ENCODE results near the gene C1orf94. TPM values are rescaled to one million over a fixed set of nuclear protein-coding genes. Genes with fewer than 3 reads are reported as not detected.

Gene C1orf94
- total RNA-seq, 1 experiment from 2014 or later, result 6.0 TPM

GRCh38 chr1:34262023-34262853, 85.5 kb downstream of the C1orf94 start:
- no peaks in the 10 kb centered on the region for H3K9me3 Mint-ChIP-seq
- POLR2A ChIA-PET, result interaction anchor here (1.0 kb wide), 1 partner anchor 95 kb away, joined by 3 read pairs; no protein-coding TSS in a partner anchor

DNA sequence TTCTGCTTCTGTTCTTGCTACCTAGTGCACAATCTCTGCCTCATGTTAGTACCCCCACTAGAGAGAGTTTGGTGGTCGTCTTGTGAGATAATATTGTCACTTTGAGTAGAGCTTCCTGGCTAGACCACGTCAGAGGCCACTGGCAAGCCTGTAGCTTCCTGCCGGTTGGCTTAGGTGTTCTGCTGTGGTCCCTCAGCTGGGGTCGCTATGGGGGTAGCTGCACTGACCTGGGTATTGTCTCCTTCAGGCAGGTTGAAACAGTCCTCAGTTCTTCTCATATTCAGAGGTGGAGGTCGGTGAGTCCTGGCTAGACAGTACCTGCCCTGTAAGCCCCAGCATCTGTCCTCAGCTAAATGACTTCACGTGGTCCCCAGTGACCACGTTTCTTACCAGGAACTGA, 86.2 kb downstream of the C1orf94 start:
- Mint-ChIP-seq H3K9me3 (no peaks in the 10 kb centered on the region), H3K27ac (no peak overlapping the region), H3K4me3 (no peak overlapping the region), H3K27me3 (ENCODE audit: low read depth) (peaks cover 19% of the 10 kb centered on the region), H3K36me3 (no peaks in the 10 kb centered on the region), H3K4me1 (peaks cover 14% of the 10 kb centered on the region)
- no peak for TF ChIP-seq ZNF138 (CRISPR knock-in tag; conservative IDR thresholded peaks at IDR 0.05)
- TF ChIP-seq, protein P1, sequence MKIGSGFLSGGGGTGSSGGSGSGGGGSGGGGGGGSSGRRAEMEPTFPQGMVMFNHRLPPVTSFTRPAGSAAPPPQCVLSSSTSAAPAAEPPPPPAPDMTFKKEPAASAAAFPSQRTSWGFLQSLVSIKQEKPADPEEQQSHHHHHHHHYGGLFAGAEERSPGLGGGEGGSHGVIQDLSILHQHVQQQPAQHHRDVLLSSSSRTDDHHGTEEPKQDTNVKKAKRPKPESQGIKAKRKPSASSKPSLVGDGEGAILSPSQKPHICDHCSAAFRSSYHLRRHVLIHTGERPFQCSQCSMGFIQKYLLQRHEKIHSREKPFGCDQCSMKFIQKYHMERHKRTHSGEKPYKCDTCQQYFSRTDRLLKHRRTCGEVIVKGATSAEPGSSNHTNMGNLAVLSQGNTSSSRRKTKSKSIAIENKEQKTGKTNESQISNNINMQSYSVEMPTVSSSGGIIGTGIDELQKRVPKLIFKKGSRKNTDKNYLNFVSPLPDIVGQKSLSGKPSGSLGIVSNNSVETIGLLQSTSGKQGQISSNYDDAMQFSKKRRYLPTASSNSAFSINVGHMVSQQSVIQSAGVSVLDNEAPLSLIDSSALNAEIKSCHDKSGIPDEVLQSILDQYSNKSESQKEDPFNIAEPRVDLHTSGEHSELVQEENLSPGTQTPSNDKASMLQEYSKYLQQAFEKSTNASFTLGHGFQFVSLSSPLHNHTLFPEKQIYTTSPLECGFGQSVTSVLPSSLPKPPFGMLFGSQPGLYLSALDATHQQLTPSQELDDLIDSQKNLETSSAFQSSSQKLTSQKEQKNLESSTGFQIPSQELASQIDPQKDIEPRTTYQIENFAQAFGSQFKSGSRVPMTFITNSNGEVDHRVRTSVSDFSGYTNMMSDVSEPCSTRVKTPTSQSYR (CRISPR knock-in tag; IDR thresholded peaks at IDR 0.05), result no peak
- TF ChIP-seq TP53 (CRISPR knock-in tag; IDR thresholded peaks at IDR 0.05), result no peak
- TF ChIP-seq TCF7 (CRISPR knock-in tag; IDR thresholded peaks at IDR 0.05; ENCODE audit: low read depth), result no peak
- no peak for ATAC-seq
- no peak for DNase-seq (ENCODE audit: low spot score)
- ChIA-PET POLR2A (interaction anchor here (1.0 kb wide), 1 partner anchor 96 kb away, joined by 3 read pairs; no protein-coding TSS in a partner anchor), CTCF (no interaction called here)

More at GRCh38 chr1:34262023-34262853, 85.5 kb downstream of the C1orf94 start:
- Mint-ChIP-seq H3K27me3 (ENCODE audit: low read depth) (peaks cover 14% of the 10 kb centered on the region; the same call in 1 of the 2 replicates), H3K4me3 (no peak overlapping the region), H3K36me3 (no peaks in the 10 kb centered on the region), H3K27ac (no peak overlapping the region), H3K4me1 (peaks cover 14% of the 10 kb centered on the region)
- CTCF ChIA-PET, result no interaction called here
- no peak for ATAC-seq
- no peak for DNase-seq (ENCODE audit: low spot score)
- no peak for TF ChIP-seq ZNF423 (CRISPR knock-in tag; IDR thresholded peaks at IDR 0.05)
- no peak for TF ChIP-seq JUN (CRISPR knock-in tag; IDR thresholded peaks at IDR 0.05)
- TF ChIP-seq NFATC4 (CRISPR knock-in tag; IDR thresholded peaks at IDR 0.05), result no peak
- no peak for TF ChIP-seq GTF2I (CRISPR knock-in tag; conservative IDR thresholded peaks at IDR 0.05)
- TF ChIP-seq JAZF1 (CRISPR knock-in tag; IDR thresholded peaks at IDR 0.05), result no peak
- TF ChIP-seq, protein P2, sequence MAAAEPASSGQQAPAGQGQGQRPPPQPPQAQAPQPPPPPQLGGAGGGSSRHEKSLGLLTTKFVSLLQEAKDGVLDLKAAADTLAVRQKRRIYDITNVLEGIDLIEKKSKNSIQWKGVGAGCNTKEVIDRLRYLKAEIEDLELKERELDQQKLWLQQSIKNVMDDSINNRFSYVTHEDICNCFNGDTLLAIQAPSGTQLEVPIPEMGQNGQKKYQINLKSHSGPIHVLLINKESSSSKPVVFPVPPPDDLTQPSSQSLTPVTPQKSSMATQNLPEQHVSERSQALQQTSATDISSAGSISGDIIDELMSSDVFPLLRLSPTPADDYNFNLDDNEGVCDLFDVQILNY (CRISPR knock-in tag; IDR thresholded peaks at IDR 0.05), result no peak
- TF ChIP-seq, protein P3, sequence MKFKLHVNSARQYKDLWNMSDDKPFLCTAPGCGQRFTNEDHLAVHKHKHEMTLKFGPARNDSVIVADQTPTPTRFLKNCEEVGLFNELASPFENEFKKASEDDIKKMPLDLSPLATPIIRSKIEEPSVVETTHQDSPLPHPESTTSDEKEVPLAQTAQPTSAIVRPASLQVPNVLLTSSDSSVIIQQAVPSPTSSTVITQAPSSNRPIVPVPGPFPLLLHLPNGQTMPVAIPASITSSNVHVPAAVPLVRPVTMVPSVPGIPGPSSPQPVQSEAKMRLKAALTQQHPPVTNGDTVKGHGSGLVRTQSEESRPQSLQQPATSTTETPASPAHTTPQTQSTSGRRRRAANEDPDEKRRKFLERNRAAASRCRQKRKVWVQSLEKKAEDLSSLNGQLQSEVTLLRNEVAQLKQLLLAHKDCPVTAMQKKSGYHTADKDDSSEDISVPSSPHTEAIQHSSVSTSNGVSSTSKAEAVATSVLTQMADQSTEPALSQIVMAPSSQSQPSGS (CRISPR knock-in tag; IDR thresholded peaks at IDR 0.05; ENCODE audit: borderline replicate concordance, low read depth), result no peak
- TF ChIP-seq E2F4 (CRISPR knock-in tag; IDR thresholded peaks at IDR 0.05; ENCODE audit: borderline replicate concordance, low read depth), result no peak
- TF ChIP-seq NR2C2 (CRISPR knock-in tag; IDR thresholded peaks at IDR 0.05), result no peak
- TF ChIP-seq CREM (CRISPR knock-in tag; IDR thresholded peaks at IDR 0.05), result no peak
- no peak for TF ChIP-seq MAX (CRISPR knock-in tag; IDR thresholded peaks at IDR 0.05)
- TF ChIP-seq, protein P4, sequence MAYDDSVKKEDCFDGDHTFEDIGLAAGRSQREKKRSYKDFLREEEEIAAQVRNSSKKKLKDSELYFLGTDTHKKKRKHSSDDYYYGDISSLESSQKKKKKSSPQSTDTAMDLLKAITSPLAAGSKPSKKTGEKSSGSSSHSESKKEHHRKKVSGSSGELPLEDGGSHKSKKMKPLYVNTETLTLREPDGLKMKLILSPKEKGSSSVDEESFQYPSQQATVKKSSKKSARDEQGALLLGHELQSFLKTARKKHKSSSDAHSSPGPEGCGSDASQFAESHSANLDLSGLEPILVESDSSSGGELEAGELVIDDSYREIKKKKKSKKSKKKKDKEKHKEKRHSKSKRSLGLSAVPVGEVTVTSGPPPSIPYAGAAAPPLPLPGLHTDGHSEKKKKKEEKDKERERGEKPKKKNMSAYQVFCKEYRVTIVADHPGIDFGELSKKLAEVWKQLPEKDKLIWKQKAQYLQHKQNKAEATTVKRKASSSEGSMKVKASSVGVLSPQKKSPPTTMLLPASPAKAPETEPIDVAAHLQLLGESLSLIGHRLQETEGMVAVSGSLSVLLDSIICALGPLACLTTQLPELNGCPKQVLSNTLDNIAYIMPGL (CRISPR knock-in tag; IDR thresholded peaks at IDR 0.05), result no peak
- no peak for TF ChIP-seq NFYB (CRISPR knock-in tag; conservative IDR thresholded peaks at IDR 0.05; ENCODE audit: low read depth)
- TF ChIP-seq, protein P5, sequence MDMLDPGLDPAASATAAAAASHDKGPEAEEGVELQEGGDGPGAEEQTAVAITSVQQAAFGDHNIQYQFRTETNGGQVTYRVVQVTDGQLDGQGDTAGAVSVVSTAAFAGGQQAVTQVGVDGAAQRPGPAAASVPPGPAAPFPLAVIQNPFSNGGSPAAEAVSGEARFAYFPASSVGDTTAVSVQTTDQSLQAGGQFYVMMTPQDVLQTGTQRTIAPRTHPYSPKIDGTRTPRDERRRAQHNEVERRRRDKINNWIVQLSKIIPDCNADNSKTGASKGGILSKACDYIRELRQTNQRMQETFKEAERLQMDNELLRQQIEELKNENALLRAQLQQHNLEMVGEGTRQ (CRISPR knock-in tag; IDR thresholded peaks at IDR 0.05), result no peak
- no peak for TF ChIP-seq FOXJ3 (CRISPR knock-in tag; IDR thresholded peaks at IDR 0.05; ENCODE audit: borderline replicate concordance)
- TF ChIP-seq, protein P6, sequence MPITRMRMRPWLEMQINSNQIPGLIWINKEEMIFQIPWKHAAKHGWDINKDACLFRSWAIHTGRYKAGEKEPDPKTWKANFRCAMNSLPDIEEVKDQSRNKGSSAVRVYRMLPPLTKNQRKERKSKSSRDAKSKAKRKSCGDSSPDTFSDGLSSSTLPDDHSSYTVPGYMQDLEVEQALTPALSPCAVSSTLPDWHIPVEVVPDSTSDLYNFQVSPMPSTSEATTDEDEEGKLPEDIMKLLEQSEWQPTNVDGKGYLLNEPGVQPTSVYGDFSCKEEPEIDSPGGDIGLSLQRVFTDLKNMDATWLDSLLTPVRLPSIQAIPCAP (CRISPR knock-in tag; IDR thresholded peaks at IDR 0.05), result no peak

Data from WTC11 (cell line).